ENCODE data around the gene DNAJC5G. TPM values are rescaled to one million over a fixed set of nuclear protein-coding genes. Genes with fewer than 3 reads are reported as not detected.

Gene DNAJC5G
- total and polyA plus RNA-seq, 2 donors (not counting 3 experiments of a cell fraction or from before 2014, with no cell fraction given) = 0.77 to 1.4 TPM

- no TSS peak for BruUV-seq (replicated peaks)
- ChIA-PET POLR2A (no interaction called here), CTCF (interaction anchor here (1.0 to 6.7 kb wide), 3 partner anchors 14 to 115 kb away, joined by 4 to 115 read pairs (median 75); partner anchors contain the start of gene TRIM54)
- no peaks in the 10 kb centered on the region for H4K20me1 ChIP-seq (replicated peaks; ENCODE audit: control insufficient read depth, extremely low read depth, insufficient read depth, low read length)
- dilution Hi-C loops (cut with MboI; ENCODE audit: extremely low pct_ligation_motif_present, low sequenced_read_pairs) (no loop called here), intact Hi-C loops (cut with micrococcal nuclease) (no loop called here)
- FAIRE-seq (no peak), DNase-seq (ENCODE audit: low read depth, low spot score) (no peak)
- no peak overlapping the region for H2AFZ ChIP-seq (ENCODE audit: low read depth, low read length)
- no peak overlapping the region for H3K4me2 ChIP-seq (ENCODE audit: insufficient read depth, low read length)
- H3K79me2 ChIP-seq (ENCODE audit: control insufficient read depth, insufficient read depth, low read length) = no peaks in the 10 kb centered on the region
- no peaks in the 10 kb centered on the region for H3K9me3 ChIP-seq (replicated peaks; ENCODE audit: control insufficient read depth, insufficient read depth, low read length)
- H3K27ac ChIP-seq (ENCODE audit: insufficient read depth, low read depth, low read length) = no peak overlapping the region
- H3K36me3 ChIP-seq (ENCODE audit: control insufficient read depth in 2 of 2, extremely low read depth in 1 of 2, insufficient read depth in 2 of 2, low read length in 2 of 2) = no peaks in the 10 kb centered on the region
- peaks cover 25 to 41% of the 10 kb centered on the region in 2 experiments for H3K27me3 ChIP-seq (ENCODE audit: control insufficient read depth in 2 of 2, insufficient read depth in 2 of 2, low read length in 2 of 2)
- TF ChIP-seq POLR2A (IDR thresholded peaks at IDR 0.05; ENCODE audit: low read depth, low read length) (no peak), GATA2 (IDR thresholded peaks at IDR 0.05; ENCODE audit: insufficient read depth, insufficient read length, low read depth, low read length) (no peak), POLR2AphosphoS5 (IDR thresholded peaks at IDR 0.05; ENCODE audit: insufficient read depth, low read depth, low read length) (no peak), JUN (IDR thresholded peaks at IDR 0.05; ENCODE audit: borderline replicate concordance, insufficient read depth, insufficient read length, low read depth) (no peak), EZH2 (IDR thresholded peaks at IDR 0.05; ENCODE audit: borderline replicate concordance, low read depth, low read length, severe bottlenecking) (no peak), MAX (IDR thresholded peaks at IDR 0.05; ENCODE audit: insufficient read depth, insufficient read length) (no peak), CTCF (IDR thresholded peaks at IDR 0.05; ENCODE audit: extremely low read depth in 1 of 2, insufficient read depth in 1 of 2, low read depth in 1 of 2, low read length in 2 of 2) (no peak), FOS (IDR thresholded peaks at IDR 0.05; ENCODE audit: borderline replicate concordance, insufficient read depth, low read length) (no peak), MYC (IDR thresholded peaks at IDR 0.05; ENCODE audit: low read depth, low read length) (no peak)
- H3K4me3 ChIP-seq (replicated peaks in 1 of 3; ENCODE audit: insufficient read depth in 1 of 3, low read depth in 1 of 3, low read length in 3 of 3) = no peak overlapping the region
- no peak overlapping the region for H3K9ac ChIP-seq (replicated peaks; ENCODE audit: extremely low read depth, insufficient read depth, low read length)
- no peaks in the 10 kb centered on the region for H3K9me1 ChIP-seq (replicated peaks; ENCODE audit: control insufficient read depth, extremely low read depth, insufficient read depth, low read length)
- peaks cover 8% of the 10 kb centered on the region for H3K4me1 ChIP-seq (ENCODE audit: control insufficient read depth, extremely low read depth, insufficient read depth, low read length)
Observed at GRCh38 chr2:27306136-27306535, 30.9 kb downstream of the DNAJC5G start.

Data from endothelial cell of umbilical vein (primary cell).